ENCODE results near the gene WDR62.

DNA sequence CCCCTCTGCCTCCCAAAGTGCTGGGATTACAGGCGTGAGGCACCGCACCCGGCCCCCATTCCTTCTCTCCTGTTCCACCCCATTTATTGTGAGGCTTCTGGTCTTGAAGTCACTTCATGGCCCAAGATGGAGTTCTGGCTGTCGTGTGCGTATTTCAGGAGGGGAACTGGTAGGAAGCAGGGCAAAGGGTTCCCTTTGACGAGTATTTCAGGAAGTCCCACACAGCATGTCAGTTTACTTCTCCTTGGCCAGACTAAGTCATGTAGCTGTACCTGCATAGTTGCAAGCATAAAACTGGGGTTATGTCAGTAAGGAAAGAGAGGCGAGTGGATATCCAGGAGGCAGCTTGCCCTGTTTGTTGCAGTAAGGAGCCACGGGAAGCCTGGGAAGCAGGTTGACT lies 10.1 kb downstream of the WDR62 start:
- TF ChIP-seq, protein P1, sequence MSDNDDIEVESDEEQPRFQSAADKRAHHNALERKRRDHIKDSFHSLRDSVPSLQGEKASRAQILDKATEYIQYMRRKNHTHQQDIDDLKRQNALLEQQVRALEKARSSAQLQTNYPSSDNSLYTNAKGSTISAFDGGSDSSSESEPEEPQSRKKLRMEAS (IDR thresholded peaks at IDR 0.05; ENCODE audit: insufficient read depth, insufficient read length): no peak
- TF ChIP-seq POLR2AphosphoS5 (IDR thresholded peaks at IDR 0.05; ENCODE audit: insufficient read depth, low read depth, low read length) (no peak), EZH2 (IDR thresholded peaks at IDR 0.05; ENCODE audit: borderline replicate concordance, low read depth, low read length, severe bottlenecking) (no peak), MYC (IDR thresholded peaks at IDR 0.05; ENCODE audit: low read depth, low read length) (no peak), POLR2A (IDR thresholded peaks at IDR 0.05; ENCODE audit: low read depth, low read length) (no peak)
- TF ChIP-seq, protein P2, sequence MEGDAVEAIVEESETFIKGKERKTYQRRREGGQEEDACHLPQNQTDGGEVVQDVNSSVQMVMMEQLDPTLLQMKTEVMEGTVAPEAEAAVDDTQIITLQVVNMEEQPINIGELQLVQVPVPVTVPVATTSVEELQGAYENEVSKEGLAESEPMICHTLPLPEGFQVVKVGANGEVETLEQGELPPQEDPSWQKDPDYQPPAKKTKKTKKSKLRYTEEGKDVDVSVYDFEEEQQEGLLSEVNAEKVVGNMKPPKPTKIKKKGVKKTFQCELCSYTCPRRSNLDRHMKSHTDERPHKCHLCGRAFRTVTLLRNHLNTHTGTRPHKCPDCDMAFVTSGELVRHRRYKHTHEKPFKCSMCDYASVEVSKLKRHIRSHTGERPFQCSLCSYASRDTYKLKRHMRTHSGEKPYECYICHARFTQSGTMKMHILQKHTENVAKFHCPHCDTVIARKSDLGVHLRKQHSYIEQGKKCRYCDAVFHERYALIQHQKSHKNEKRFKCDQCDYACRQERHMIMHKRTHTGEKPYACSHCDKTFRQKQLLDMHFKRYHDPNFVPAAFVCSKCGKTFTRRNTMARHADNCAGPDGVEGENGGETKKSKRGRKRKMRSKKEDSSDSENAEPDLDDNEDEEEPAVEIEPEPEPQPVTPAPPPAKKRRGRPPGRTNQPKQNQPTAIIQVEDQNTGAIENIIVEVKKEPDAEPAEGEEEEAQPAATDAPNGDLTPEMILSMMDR (IDR thresholded peaks at IDR 0.05; ENCODE audit: extremely low read depth in 1 of 2, insufficient read depth in 1 of 2, low read depth in 1 of 2, low read length in 2 of 2): no peak

Measured in endothelial cell of umbilical vein (primary cell).